ENCODE data around the gene TCEAL7. TPM values are rescaled to one million over a fixed set of nuclear protein-coding genes. Genes with fewer than 3 reads are reported as not detected.
"Not testable (repeated sequence)": the region's sequence is repeated elsewhere in the genome, so short reads cannot be mapped to it uniquely, and the experiment has no call there.

Gene TCEAL7
- total RNA-seq, result not detected

DNA sequence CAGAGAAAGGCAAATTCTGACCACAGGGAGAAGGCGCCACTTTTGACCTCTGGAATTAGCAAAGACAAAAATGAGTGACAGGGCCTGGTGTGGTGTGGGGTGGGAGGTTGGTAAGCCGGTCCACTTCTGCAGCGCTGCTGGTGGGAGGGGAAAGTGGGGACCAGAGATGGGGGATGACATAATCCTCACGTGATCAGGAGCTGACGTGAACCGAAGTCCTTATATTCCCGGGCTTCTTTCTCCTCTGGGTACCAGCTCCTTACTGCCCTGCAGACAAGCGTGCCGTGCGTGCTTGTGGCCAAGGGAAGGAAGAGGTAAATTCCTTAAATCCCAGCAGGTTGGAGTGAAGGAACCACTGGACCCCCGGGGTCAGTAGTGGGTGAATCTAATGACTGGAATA, at the start of gene TCEAL7:
Gene TCEAL7 (plus strand): TSS at position 249 of the 400 bp plus-strand sequence. CDS start 1,165 bp downstream, outside the sequence.
- Mint-ChIP-seq H3K27ac (no peak within 1 kb of the TSS), H3K36me3 (no peaks in the 10 kb centered on the region), H3K4me1 (ENCODE audit: low read depth) (no peaks in the 10 kb centered on the region), H3K4me3 (no peak within 1 kb of the TSS), H3K9me3 (no peaks in the 10 kb centered on the region), H3K27me3 (peaks cover 17% of the 10 kb centered on the region)
- ChIA-PET CTCF (no interaction called here), POLR2A (no interaction called here)
- intact Hi-C loops (cut with micrococcal nuclease), result no loop called here
- DNase-seq, result no peak

DNA sequence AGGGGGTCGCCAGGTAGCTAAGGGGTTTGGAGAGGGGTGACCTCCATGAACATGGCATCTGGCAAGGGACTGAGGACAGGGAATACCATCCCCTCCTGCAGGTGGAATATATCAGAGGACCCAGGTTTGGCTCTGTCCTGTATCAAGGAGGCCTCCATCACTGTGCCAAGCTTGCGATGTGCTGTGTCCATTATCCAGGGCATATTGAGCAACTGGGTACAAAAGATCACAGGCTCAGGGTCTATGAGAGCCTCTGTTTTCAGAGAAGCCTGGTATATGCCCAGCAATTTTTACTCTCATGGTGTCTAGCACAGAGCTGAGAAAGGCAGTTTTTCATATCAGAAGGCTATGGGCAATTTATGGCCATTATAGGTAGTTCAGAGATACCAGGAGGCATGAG, 36.9 kb upstream of the TCEAL7 start:
- H3K36me3 Mint-ChIP-seq, result no peaks in the 10 kb centered on the region
- H3K4me1 Mint-ChIP-seq (ENCODE audit: low read depth), result no peaks in the 10 kb centered on the region
- no peak for DNase-seq
- H3K27ac Mint-ChIP-seq, result no peak overlapping the region
- intact Hi-C loops (cut with micrococcal nuclease), result no loop called here
- no peaks in the 10 kb centered on the region for H3K27me3 Mint-ChIP-seq
- ChIA-PET POLR2A (no interaction called here), CTCF (no interaction called here)
- no peak overlapping the region for H3K4me3 Mint-ChIP-seq
- H3K9me3 Mint-ChIP-seq, result peaks cover 4% of the 10 kb centered on the region

DNA sequence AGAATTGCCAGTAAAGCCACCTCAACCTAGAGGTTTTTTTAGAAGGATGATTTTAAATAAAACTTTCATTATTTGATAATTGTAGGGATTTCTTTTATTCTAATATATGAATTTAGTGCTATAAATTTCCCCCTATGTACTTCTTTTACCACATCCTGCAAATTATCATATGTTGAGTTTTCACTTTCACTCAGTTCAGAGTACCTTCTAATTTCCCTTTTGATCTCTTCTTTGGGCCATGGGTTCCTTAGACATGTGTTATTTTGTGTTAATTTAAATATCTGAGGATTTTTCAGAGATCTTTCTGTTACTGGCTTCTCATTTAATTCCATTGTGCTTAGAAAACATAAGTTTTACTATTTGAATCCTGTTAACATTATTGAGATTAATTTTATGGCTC, 25.3 kb upstream of the TCEAL7 start:
- ChIA-PET CTCF (no interaction called here), POLR2A (no interaction called here)
- no peaks in the 10 kb centered on the region for H3K36me3 Mint-ChIP-seq
- H3K9me3 Mint-ChIP-seq, result no peaks in the 10 kb centered on the region
- H3K27me3 Mint-ChIP-seq, result no peaks in the 10 kb centered on the region
- intact Hi-C loops (cut with micrococcal nuclease), result no loop called here
- DNase-seq, result no peak
- H3K27ac Mint-ChIP-seq, result no peak overlapping the region
- H3K4me1 Mint-ChIP-seq (ENCODE audit: low read depth), result peaks cover 5% of the 10 kb centered on the region
- H3K4me3 Mint-ChIP-seq, result no peak overlapping the region

GRCh38 chrX:103305666-103306065, 24.4 kb upstream of the TCEAL7 start:
- H3K36me3 Mint-ChIP-seq; DNase-seq; intact Hi-C loops (cut with micrococcal nuclease); H3K9me3 Mint-ChIP-seq; CTCF ChIA-PET; H3K27me3 Mint-ChIP-seq; H3K4me1 Mint-ChIP-seq (ENCODE audit: low read depth); H3K27ac Mint-ChIP-seq; POLR2A ChIA-PET; H3K4me3 Mint-ChIP-seq: not testable (repeated sequence)

DNA sequence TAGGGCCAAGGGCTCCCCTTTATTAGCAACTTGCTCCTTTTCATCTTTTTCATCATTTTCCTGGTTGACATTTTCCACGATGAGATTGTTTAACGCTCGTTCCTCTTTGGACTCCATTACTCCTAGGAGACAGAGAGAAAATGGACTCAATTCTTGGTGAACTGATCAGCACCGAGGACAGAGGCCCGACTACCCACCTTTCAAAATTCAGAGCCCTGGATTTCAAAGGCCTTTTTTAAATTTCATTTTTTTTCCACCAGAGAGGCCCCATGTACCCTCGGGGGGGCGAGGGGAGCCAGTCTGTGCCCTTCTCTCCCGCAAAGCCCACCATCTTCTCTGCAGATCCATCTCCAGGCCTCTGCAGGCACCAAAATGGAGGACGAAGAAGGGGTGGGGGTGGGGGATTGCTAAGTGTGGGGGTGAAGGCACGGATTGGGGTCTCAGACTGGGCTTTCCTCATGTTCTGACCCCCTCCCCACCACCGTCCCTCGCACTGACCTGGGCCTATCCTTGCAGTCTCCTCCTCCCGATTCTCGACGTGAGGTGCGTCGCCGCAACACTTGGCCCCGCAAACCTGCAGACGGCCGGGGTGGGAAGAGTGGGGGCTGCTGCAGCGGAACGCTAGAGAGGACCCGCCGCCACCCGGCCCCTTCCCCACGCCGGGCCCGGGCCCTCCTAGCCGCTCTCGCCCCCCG, 20.0 kb upstream of the TCEAL7 start:
- Mint-ChIP-seq H3K4me1 (ENCODE audit: low read depth) (peaks cover 5% of the 10 kb centered on the region), H3K27ac (no peak overlapping the region), H3K27me3 (no peaks in the 10 kb centered on the region), H3K36me3 (no peaks in the 10 kb centered on the region), H3K9me3 (no peaks in the 10 kb centered on the region), H3K4me3 (peak overlapping the region; percentile 39)
- intact Hi-C loops (cut with micrococcal nuclease), result loop anchor here (2.0 to 10.0 kb wide), 3 partner anchors 55 to 377 kb away; partner anchors contain the start of genes BEX4, MORF4L2 and TCEAL8
- CTCF ChIA-PET, result no interaction called here
- DNase-seq, result peak; percentile 8
- POLR2A ChIA-PET, result no interaction called here

- H3K27ac Mint-ChIP-seq, result no peak within 1 kb of the TSS
- intact Hi-C loops (cut with micrococcal nuclease), result loop anchor here (2.0 to 10.0 kb wide), 3 partner anchors 56 to 376 kb away; partner anchors contain the start of genes BEX4, MORF4L2 and TCEAL8
- CTCF ChIA-PET, result no interaction called here
Measured at GRCh38 chrX:103310555-103311398, 19.3 kb upstream of the TCEAL7 start, which contains the start of gene BEX2. BEX2 (minus strand) TSS chrX:103310990; CDS start chrX:103309976, 1,014 bp downstream.

GRCh38 chrX:103311399-103311780, 18.6 kb upstream of the TCEAL7 start:
- H3K4me3 Mint-ChIP-seq, result peak overlapping the region; percentile 69
- no peaks in the 10 kb centered on the region for H3K27me3 Mint-ChIP-seq
- DNase-seq, result no peak
- ChIA-PET POLR2A (no interaction called here), CTCF (no interaction called here)
- no peaks in the 10 kb centered on the region for H3K36me3 Mint-ChIP-seq
- H3K27ac Mint-ChIP-seq, result no peak overlapping the region
- H3K4me1 Mint-ChIP-seq (ENCODE audit: low read depth), result peaks cover 4% of the 10 kb centered on the region
- no peaks in the 10 kb centered on the region for H3K9me3 Mint-ChIP-seq
- intact Hi-C loops (cut with micrococcal nuclease), result loop anchor here (2.0 to 10.0 kb wide), 3 partner anchors 57 to 375 kb away; partner anchors contain the start of genes BEX4, MORF4L2 and TCEAL8

More at GRCh38 chrX:103310555-103311398, 19.3 kb upstream of the TCEAL7 start, which contains the start of gene BEX2:
- no peaks in the 10 kb centered on the region for H3K9me3 Mint-ChIP-seq
- peak within 1 kb of the TSS; percentile 69 for H3K4me3 Mint-ChIP-seq
- peaks cover 4% of the 10 kb centered on the region for H3K4me1 Mint-ChIP-seq (ENCODE audit: low read depth)
- DNase-seq, result peak; percentile 90
- H3K36me3 Mint-ChIP-seq, result no peaks in the 10 kb centered on the region
- H3K27me3 Mint-ChIP-seq, result no peaks in the 10 kb centered on the region
- POLR2A ChIA-PET, result no interaction called here

GRCh38 chrX:103330681-103331288, 746 bp downstream of the TCEAL7 start:
- no peak for DNase-seq
- Mint-ChIP-seq H3K4me3 (no peak overlapping the region), H3K27ac (no peak overlapping the region), H3K36me3 (no peaks in the 10 kb centered on the region), H3K27me3 (peaks cover 17% of the 10 kb centered on the region), H3K9me3 (no peaks in the 10 kb centered on the region), H3K4me1 (ENCODE audit: low read depth) (no peaks in the 10 kb centered on the region)
- CTCF ChIA-PET, result no interaction called here
- intact Hi-C loops (cut with micrococcal nuclease), result no loop called here
- POLR2A ChIA-PET, result no interaction called here

GRCh38 chrX:103338663-103339062, 8.6 kb downstream of the TCEAL7 start:
- intact Hi-C loops (cut with micrococcal nuclease), result no loop called here
- ChIA-PET POLR2A (no interaction called here), CTCF (no interaction called here)
- no peaks in the 10 kb centered on the region for H3K36me3 Mint-ChIP-seq
- no peaks in the 10 kb centered on the region for H3K9me3 Mint-ChIP-seq
- DNase-seq, result no peak
- H3K4me3 Mint-ChIP-seq, result no peak overlapping the region
- H3K27me3 Mint-ChIP-seq, result no peaks in the 10 kb centered on the region
- H3K4me1 Mint-ChIP-seq (ENCODE audit: low read depth), result peaks cover 3% of the 10 kb centered on the region
- H3K27ac Mint-ChIP-seq, result no peak overlapping the region

DNA sequence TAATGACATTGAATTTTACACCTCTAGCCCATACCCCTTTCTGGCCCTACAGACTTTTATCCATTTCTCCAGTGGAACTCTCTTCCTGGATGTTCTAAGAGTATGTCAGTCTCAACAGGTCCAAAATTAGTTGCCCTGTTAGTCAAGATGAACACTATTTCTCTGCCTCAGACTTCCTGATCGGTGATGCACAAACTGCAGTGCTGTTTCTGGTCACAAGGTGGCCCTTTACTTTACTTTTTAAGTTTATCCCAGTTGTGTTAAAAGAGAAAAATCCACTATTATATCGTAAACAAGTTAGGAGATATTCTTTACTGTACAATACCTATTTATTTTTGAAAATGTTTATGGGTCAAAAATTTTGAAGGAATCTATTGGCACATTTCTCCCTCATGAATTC, 13.1 kb downstream of the TCEAL7 start:
- H3K36me3 Mint-ChIP-seq, result no peaks in the 10 kb centered on the region
- DNase-seq, result peak; percentile 48
- CTCF ChIA-PET, result interaction anchor here (0.6 to 1.4 kb wide), 3 partner anchors 121 to 147 kb away, joined by 3 to 14 read pairs (median 7); no protein-coding TSS in a partner anchor
- H3K4me1 Mint-ChIP-seq (ENCODE audit: low read depth), result peaks cover 3% of the 10 kb centered on the region
- H3K4me3 Mint-ChIP-seq, result no peak overlapping the region
- H3K27me3 Mint-ChIP-seq, result peaks cover 2% of the 10 kb centered on the region
- POLR2A ChIA-PET, result no interaction called here
- no peak overlapping the region for H3K27ac Mint-ChIP-seq
- no peaks in the 10 kb centered on the region for H3K9me3 Mint-ChIP-seq
- intact Hi-C loops (cut with micrococcal nuclease), result loop anchor here (1.0 kb wide), 1 partner anchor 121 kb away; no protein-coding TSS in a partner anchor

DNA sequence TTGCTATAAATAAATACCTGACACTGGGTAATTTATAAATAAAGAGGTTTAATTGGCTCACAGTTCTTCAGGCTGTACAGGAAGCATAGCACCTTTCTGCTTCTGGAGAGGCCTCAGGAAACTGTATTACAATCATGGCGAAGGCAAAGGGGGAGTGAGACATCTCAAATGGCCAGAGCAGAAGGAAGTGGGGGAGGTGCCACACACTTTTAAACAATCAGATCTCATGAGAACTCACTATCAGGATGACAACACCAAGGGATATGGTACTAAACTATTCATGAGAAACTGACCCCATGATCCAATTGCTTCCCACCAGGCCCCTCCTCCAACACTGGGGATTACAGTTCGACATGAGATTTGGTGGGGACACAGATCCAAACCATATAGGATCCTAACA, 14.6 kb downstream of the TCEAL7 start:
- Mint-ChIP-seq H3K27me3 (peaks cover 6% of the 10 kb centered on the region), H3K36me3 (no peaks in the 10 kb centered on the region), H3K9me3 (no peaks in the 10 kb centered on the region), H3K4me3 (no peak overlapping the region), H3K4me1 (ENCODE audit: low read depth) (peaks cover 3% of the 10 kb centered on the region), H3K27ac (no peak overlapping the region)
- DNase-seq, result no peak
- ChIA-PET POLR2A (no interaction called here), CTCF (no interaction called here)
- intact Hi-C loops (cut with micrococcal nuclease), result no loop called here

DNA sequence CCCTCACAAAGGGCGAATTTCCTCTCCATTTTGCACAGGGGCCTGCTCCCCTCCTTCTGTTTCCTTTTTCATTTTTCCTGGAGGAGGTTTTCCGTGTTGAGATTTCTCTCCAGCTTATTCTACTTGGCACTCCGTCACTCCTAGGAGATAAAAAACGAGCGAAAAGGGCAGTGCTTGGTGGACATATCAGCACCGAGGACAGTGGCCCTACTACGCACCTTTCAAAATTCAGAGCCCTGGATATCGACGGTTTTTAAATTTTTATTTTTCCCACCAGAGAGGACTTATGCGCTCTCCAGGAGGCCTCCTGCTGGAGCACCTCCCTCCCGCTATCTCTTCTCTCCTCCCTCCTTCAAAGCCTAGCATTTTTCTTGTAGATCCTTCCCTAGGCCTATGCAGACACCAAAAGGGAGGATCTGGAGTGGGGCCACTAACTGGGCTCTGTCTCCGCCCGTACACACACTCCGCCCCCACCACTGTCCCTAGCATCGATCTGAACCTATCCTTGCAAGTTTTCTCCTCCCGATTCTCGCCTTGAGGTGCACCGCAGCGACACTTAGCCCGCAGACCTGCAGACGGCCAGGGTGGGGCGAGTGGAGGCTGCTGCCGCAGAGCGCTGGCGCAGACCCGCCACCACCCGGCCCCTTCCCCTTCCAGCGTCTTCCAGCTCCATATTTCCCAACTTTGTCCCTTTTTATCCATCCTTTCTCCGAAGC, 17.8 kb downstream of the TCEAL7 start:
- POLR2A ChIA-PET, result no interaction called here
- no peak for DNase-seq
- intact Hi-C loops (cut with micrococcal nuclease), result no loop called here
- CTCF ChIA-PET, result no interaction called here
- Mint-ChIP-seq H3K36me3 (no peaks in the 10 kb centered on the region), H3K4me3 (no peak overlapping the region), H3K27me3 (peaks cover 6% of the 10 kb centered on the region), H3K4me1 (ENCODE audit: low read depth) (peaks cover 3% of the 10 kb centered on the region), H3K9me3 (no peaks in the 10 kb centered on the region), H3K27ac (no peak overlapping the region)
